Left lobe of liver (tissue), 2 donors: ENCODE data around the gene PAX8. TPM values are rescaled to one million over a fixed set of nuclear protein-coding genes. Genes with fewer than 3 reads are reported as not detected.
A peak's percentile ranks its signal among the peaks of the same experiment; 100 is the strongest.
"Not testable (repeated sequence)": the region's sequence is repeated elsewhere in the genome, so short reads cannot be mapped to it uniquely, and the experiment has no call there.

Experiments used
- ATAC-seq: fragments of 200-7000 bp; cut with Tn5 transposase; one replicate; pipeline ENCODE4 v1.9.1; 2020; ENCODE audit warnings: mild to moderate bottlenecking, moderate library complexity
- DNase-seq: peaks from one replicate; pipeline ENCODE4 v3.0.0-alpha.2; 2020; ENCODE audit warnings: low spot score
- total RNA-seq: library from RNA; stranded (reverse); gene quantifications from one replicate; pipeline ENCODE4 v1.2.1, GENCODE V29; 2021
- donor health status: DM: no; HTN: no; CAD: no; lungs with moderate emphysema.
- donor health status: DM: no; HTN: yes; CAD: no.

The PAX8 gene
- total RNA-seq, 1 donor from 2014 or later, result 0.65 TPM

GRCh38 chr2:113291191-113291590 is 12.5 kb upstream of the PAX8 start:
- ATAC-seq (no peak), DNase-seq (no peak)

- ATAC-seq, result peak; percentile 78
- DNase-seq, result peak; percentile 85
Observed at GRCh38 chr2:113288674-113289149, 10.0 kb upstream of the PAX8 start.

- peak; percentile 66 for ATAC-seq
- not testable (repeated sequence) for DNase-seq
Observed at GRCh38 chr2:113288117-113288673, 9.5 kb upstream of the PAX8 start.

- ATAC-seq, result no peak
- DNase-seq, result no peak
Observed at GRCh38 chr2:113285816-113286215, 7.1 kb upstream of the PAX8 start.

- DNase-seq, ATAC-seq: not testable (repeated sequence)
Observed at GRCh38 chr2:113284999-113285398, 6.3 kb upstream of the PAX8 start.

- ATAC-seq (no peak), DNase-seq (no peak)
Observed at GRCh38 chr2:113284476-113284875, 5.8 kb upstream of the PAX8 start.

- peak; percentile 86 for DNase-seq
- ATAC-seq, result peak; percentile 53
Observed at GRCh38 chr2:113283704-113284284, 5.1 kb upstream of the PAX8 start.

- peak; percentile 67 for ATAC-seq
Observed at GRCh38 chr2:113282747-113283533, 4.2 kb upstream of the PAX8 start.

GRCh38 chr2:113281910-113282746 is 3.4 kb upstream of the PAX8 start:
- DNase-seq (no peak), ATAC-seq (peak; percentile 47)

More at GRCh38 chr2:113282747-113283533, 4.2 kb upstream of the PAX8 start:
- peak; percentile 96 for DNase-seq

- ATAC-seq (no peak), DNase-seq (no peak)
Observed at GRCh38 chr2:113278073-113278741, 514 bp downstream of the PAX8 start.

GRCh38 chr2:113277474-113278072 is 1.1 kb downstream of the PAX8 start:
- no peak for DNase-seq
- peak; percentile 52 for ATAC-seq

GRCh38 chr2:113276761-113277425 is 1.8 kb downstream of the PAX8 start:
- DNase-seq (peak; percentile 77), ATAC-seq (peak; percentile 89)

GRCh38 chr2:113276216-113276760 is 2.4 kb downstream of the PAX8 start:
- DNase-seq, result no peak
- ATAC-seq, result no peak

- ATAC-seq (no peak), DNase-seq (no peak)
Observed at GRCh38 chr2:113275556-113276215, 3.0 kb downstream of the PAX8 start.

- ATAC-seq, result no peak
- no peak for DNase-seq
Observed at GRCh38 chr2:113274432-113274831, 4.3 kb downstream of the PAX8 start.

GRCh38 chr2:113273981-113274380 is 4.7 kb downstream of the PAX8 start:
- DNase-seq, result no peak
- ATAC-seq, result no peak

- no peak for ATAC-seq
- no peak for DNase-seq
Observed at GRCh38 chr2:113273027-113273551, 5.6 kb downstream of the PAX8 start.

- no peak for ATAC-seq
- no peak for DNase-seq
Observed at GRCh38 chr2:113272477-113272876, 6.2 kb downstream of the PAX8 start.
